Measurements from ENCODE around the gene VPS4A.

- TF ChIP-seq CTCF (conservative IDR thresholded peaks at IDR 0.05), result no peak
- TF ChIP-seq ZFX (IDR thresholded peaks at IDR 0.05), result no peak
Measured at GRCh38 chr16:69283851-69284250, 27.3 kb upstream of the VPS4A start.

Data from C4-2B (cell line).